Heart left ventricle (tissue), 13 donors: ENCODE measurements around the gene C14orf180.

Experiments used
- POLR2A ChIP-seq, 2 donors: fragments of 450-650 bp; IDR thresholded peaks; one replicate each; pipeline ENCODE4 v1.6.1; 2017; ENCODE audit warnings: antibody characterized with exemption in 2 of 2, mild to moderate bottlenecking in 2 of 2, moderate library complexity in 2 of 2
- TF ChIP-seq, protein P1 (sequence below), 12 donors: fragments of 200-600 bp; sonication (generic) in 4 of 12; IDR thresholded peaks; one replicate each; pipeline versions ENCODE4 v1.5.0 to v1.8.0; 2018 to 2022; ENCODE audit warnings: antibody characterized with exemption in 12 of 12, mild to moderate bottlenecking in 5 of 12
- donor health status: ischemic (EF 13 %, LVEDD 7.1; RV severe dilation, severe dysfunction).
- donor health status: DM: no; HTN: yes; CAD: no.
- donor health status: DM: no; HTN: no; CAD: no.
- donor health status: ischemic (EF 25% LVEDD 6.9; RV normal size, moderate dysfunction).
- donor health status: ischemic (EF 25% LVEDD 5.7; RV mildly dilated, moderate dysfunction).
- donor health status: ischemic (EF 35%, LVEDD 5.7; RV mildly dilated, moderate dysfunction).
- donor health status: nonischemic (EF 11% LVEDD 7.7; RV severe dilation, severe dysfunction).
- donor health status: DM: yes; HTN: yes; CAD: no.
- donor health status: PGD.
- donor health status: ischemic (EF 29% LVEDD 5.4; RV normal size, mild dysfunction).
- donor health status: nonischemic (EF 23%, LVEDD 6.1; RV moderate dilation, normal function).

GRCh38 chr14:104609666-104610065 is 30.1 kb downstream of the C14orf180 start:
- no peak for TF ChIP-seq POLR2A (IDR thresholded peaks at IDR 0.05)
- TF ChIP-seq, protein P1, sequence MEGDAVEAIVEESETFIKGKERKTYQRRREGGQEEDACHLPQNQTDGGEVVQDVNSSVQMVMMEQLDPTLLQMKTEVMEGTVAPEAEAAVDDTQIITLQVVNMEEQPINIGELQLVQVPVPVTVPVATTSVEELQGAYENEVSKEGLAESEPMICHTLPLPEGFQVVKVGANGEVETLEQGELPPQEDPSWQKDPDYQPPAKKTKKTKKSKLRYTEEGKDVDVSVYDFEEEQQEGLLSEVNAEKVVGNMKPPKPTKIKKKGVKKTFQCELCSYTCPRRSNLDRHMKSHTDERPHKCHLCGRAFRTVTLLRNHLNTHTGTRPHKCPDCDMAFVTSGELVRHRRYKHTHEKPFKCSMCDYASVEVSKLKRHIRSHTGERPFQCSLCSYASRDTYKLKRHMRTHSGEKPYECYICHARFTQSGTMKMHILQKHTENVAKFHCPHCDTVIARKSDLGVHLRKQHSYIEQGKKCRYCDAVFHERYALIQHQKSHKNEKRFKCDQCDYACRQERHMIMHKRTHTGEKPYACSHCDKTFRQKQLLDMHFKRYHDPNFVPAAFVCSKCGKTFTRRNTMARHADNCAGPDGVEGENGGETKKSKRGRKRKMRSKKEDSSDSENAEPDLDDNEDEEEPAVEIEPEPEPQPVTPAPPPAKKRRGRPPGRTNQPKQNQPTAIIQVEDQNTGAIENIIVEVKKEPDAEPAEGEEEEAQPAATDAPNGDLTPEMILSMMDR (IDR thresholded peaks at IDR 0.05): no peak
